ENCODE results near the gene PRSS50. TPM values are rescaled to one million over a fixed set of nuclear protein-coding genes. Genes with fewer than 3 reads are reported as not detected.

The PRSS50 gene
- total RNA-seq, 1 experiment from 2014 or later = not detected

- H3K4me2 ChIP-seq (ENCODE audit: low read length) = no peak overlapping the region
- POLR2A ChIA-PET = no interaction called here
- no peak for DNase-seq (ENCODE audit: low read depth, low spot score)
- no peaks in the 10 kb centered on the region for H3K9me3 ChIP-seq (ENCODE audit: control insufficient read depth in 1 of 2, insufficient read depth in 1 of 2, low read depth in 1 of 2, low read length in 2 of 2)
- H3K27me3 ChIP-seq (ENCODE audit: insufficient read depth, low read length) = no peaks in the 10 kb centered on the region
- RAD21 ChIA-PET (ENCODE audit: low non-redundant PET in 1 of 2, low total read pairs in 2 of 2, uncharacterized antibody in 2 of 2, unreplicated experiment in 2 of 2) = interaction anchor here in 1 of 2 experiments (0.6 kb wide), 1 partner anchor 647 kb away, joined by 3 read pairs; no protein-coding TSS in a partner anchor
- H3K9me2 ChIP-seq (ENCODE audit: insufficient read depth) = no peaks in the 10 kb centered on the region
- H3K9ac ChIP-seq (ENCODE audit: low read length) = no peak overlapping the region
- H3K36me3 ChIP-seq (ENCODE audit: control insufficient read depth in 1 of 2, insufficient read depth in 2 of 2, low read length in 2 of 2) = no peaks in the 10 kb centered on the region
- TF ChIP-seq SP1 (IDR thresholded peaks at IDR 0.05; ENCODE audit: low read depth) = no peak
- no peak for TF ChIP-seq EZH2phosphoT487 (IDR thresholded peaks at IDR 0.05; ENCODE audit: borderline replicate concordance)
- no peak for TF ChIP-seq ATF3 (IDR thresholded peaks at IDR 0.05)
- no peak for TF ChIP-seq ZBTB33 (IDR thresholded peaks at IDR 0.05; ENCODE audit: extremely low read depth, insufficient replicate concordance, low read length)
- no peak for TF ChIP-seq ZFX (IDR thresholded peaks at IDR 0.05)
- TF ChIP-seq EZH2 (IDR thresholded peaks at IDR 0.05) = no peak
- no peak for TF ChIP-seq EGR1 (IDR thresholded peaks at IDR 0.05; ENCODE audit: low read depth)
- TF ChIP-seq CEBPB (IDR thresholded peaks at IDR 0.05; ENCODE audit: low read depth) = no peak
- intact Hi-C loops (cut with micrococcal nuclease) = no loop called here
- no peak overlapping the region for H3K27ac ChIP-seq (ENCODE audit: low read depth, low read length)
- CTCF ChIA-PET = interaction anchor here (0.8 kb wide), 1 partner anchor 15 kb away, joined by 3 read pairs; no protein-coding TSS in a partner anchor
- H3K4me1 ChIP-seq (ENCODE audit: control insufficient read depth in 1 of 2, insufficient read depth in 2 of 2, low read length in 2 of 2) = no peaks in the 10 kb centered on the region
- no peaks in the 10 kb centered on the region for H3K79me2 ChIP-seq (ENCODE audit: insufficient read depth, low read length)
- no peaks in the 10 kb centered on the region for H4K20me1 ChIP-seq (ENCODE audit: insufficient read depth)
- no peak overlapping the region for H2AFZ ChIP-seq (ENCODE audit: low read depth, low read length, poor library complexity, severe bottlenecking)
- ATAC-seq = no peak
- no TSS peak for BruUV-seq (replicated peaks)
- no peak overlapping the region for H3K4me3 ChIP-seq (replicated peaks in 1 of 2; ENCODE audit: low read depth in 1 of 2, low read length in 2 of 2)
Measured at GRCh38 chr3:46676601-46677410, 40.9 kb downstream of the PRSS50 start.
